ENCODE results near the gene CAMKMT. TPM values are rescaled to one million over a fixed set of nuclear protein-coding genes. Genes with fewer than 3 reads are reported as not detected.

CAMKMT gene
- total RNA-seq, 4 donors from 2014 or later: 4.5 to 57.9 (median 15.4) TPM

- no peak for DNase-seq
- H3K9me3 ChIP-seq: no peaks in the 10 kb centered on the region
Measured at GRCh38 chr2:44768438-44769236, 406.9 kb downstream of the CAMKMT start.

GRCh38 chr2:44769349-44770011 lies 407.7 kb downstream of the CAMKMT start:
- 86 to 88% methylated on average over 9 of the region's 9 CpGs for WGBS, 2 donors (ENCODE audit: low coverage in 1 of 2)
- Histone ChIP-seq H3K36me3 (no peaks in the 10 kb centered on the region), H3K9me3 (no peaks in the 10 kb centered on the region), H3K27ac (no peak overlapping the region), H3K4me1 (no peaks in the 10 kb centered on the region), H3K27me3 (peaks cover 4% of the 10 kb centered on the region), H3K4me3 (no peak overlapping the region)
- no peak for DNase-seq
- intact Hi-C loops (cut with DNase I; ENCODE audit: low total_unique reads): no loop called here
- no peak for TF ChIP-seq POLR2AphosphoS5 (IDR thresholded peaks at IDR 0.05)
- TF ChIP-seq, protein P1, sequence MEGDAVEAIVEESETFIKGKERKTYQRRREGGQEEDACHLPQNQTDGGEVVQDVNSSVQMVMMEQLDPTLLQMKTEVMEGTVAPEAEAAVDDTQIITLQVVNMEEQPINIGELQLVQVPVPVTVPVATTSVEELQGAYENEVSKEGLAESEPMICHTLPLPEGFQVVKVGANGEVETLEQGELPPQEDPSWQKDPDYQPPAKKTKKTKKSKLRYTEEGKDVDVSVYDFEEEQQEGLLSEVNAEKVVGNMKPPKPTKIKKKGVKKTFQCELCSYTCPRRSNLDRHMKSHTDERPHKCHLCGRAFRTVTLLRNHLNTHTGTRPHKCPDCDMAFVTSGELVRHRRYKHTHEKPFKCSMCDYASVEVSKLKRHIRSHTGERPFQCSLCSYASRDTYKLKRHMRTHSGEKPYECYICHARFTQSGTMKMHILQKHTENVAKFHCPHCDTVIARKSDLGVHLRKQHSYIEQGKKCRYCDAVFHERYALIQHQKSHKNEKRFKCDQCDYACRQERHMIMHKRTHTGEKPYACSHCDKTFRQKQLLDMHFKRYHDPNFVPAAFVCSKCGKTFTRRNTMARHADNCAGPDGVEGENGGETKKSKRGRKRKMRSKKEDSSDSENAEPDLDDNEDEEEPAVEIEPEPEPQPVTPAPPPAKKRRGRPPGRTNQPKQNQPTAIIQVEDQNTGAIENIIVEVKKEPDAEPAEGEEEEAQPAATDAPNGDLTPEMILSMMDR (IDR thresholded peaks at IDR 0.05): no peak
- no peak for TF ChIP-seq POLR2A (IDR thresholded peaks at IDR 0.05)
- TF ChIP-seq EP300 (IDR thresholded peaks at IDR 0.05; ENCODE audit: low read depth): no peak
- in situ Hi-C loops (cut with MboI; ENCODE audit: low pct_ligation_motif_present in 1 of 4, low pct_unique_long_range_greater_than_20kb in 1 of 4, low sequenced_read_pairs in 3 of 4): no loop called here

More at GRCh38 chr2:44768438-44769236, 406.9 kb downstream of the CAMKMT start:
- no peak for TF ChIP-seq POLR2A (IDR thresholded peaks at IDR 0.05)
- TF ChIP-seq, protein P1 (IDR thresholded peaks at IDR 0.05): no peak
- no peak for TF ChIP-seq POLR2AphosphoS5 (IDR thresholded peaks at IDR 0.05)
- Histone ChIP-seq H3K27me3 (peaks cover 4% of the 10 kb centered on the region), H3K27ac (no peak overlapping the region), H3K36me3 (no peaks in the 10 kb centered on the region), H3K4me3 (no peak overlapping the region), H3K4me1 (no peaks in the 10 kb centered on the region)
- in situ Hi-C loops (cut with MboI; ENCODE audit: low pct_ligation_motif_present in 1 of 4, low pct_unique_long_range_greater_than_20kb in 1 of 4, low sequenced_read_pairs in 3 of 4) (no loop called here), intact Hi-C loops (cut with DNase I; ENCODE audit: low total_unique reads) (no loop called here)
- WGBS, 2 donors (ENCODE audit: low coverage in 1 of 2): 55 to 68% methylated on average over 17 to 31 of the region's 42 CpGs

- no peak overlapping the region for H3K27ac ChIP-seq
- no peaks in the 10 kb centered on the region for H3K9me3 ChIP-seq
- no peaks in the 10 kb centered on the region for H3K36me3 ChIP-seq
- DNase-seq: no peak
- WGBS, 2 donors (ENCODE audit: low coverage in 1 of 2): 85 to 97% methylated on average over 3 to 6 of the region's 6 CpGs
- in situ Hi-C loops (cut with MboI; ENCODE audit: low pct_ligation_motif_present in 1 of 4, low pct_unique_long_range_greater_than_20kb in 1 of 4, low sequenced_read_pairs in 3 of 4): no loop called here
- intact Hi-C loops (cut with DNase I; ENCODE audit: low total_unique reads): no loop called here
- no peaks in the 10 kb centered on the region for H3K4me1 ChIP-seq
- H3K4me3 ChIP-seq: no peak overlapping the region
- TF ChIP-seq, protein P1 (IDR thresholded peaks at IDR 0.05): no peak
- no peak for TF ChIP-seq POLR2AphosphoS5 (IDR thresholded peaks at IDR 0.05)
- TF ChIP-seq POLR2A (IDR thresholded peaks at IDR 0.05): no peak
- TF ChIP-seq EP300 (IDR thresholded peaks at IDR 0.05; ENCODE audit: low read depth): no peak
- H3K27me3 ChIP-seq: peaks cover 4% of the 10 kb centered on the region
Measured at GRCh38 chr2:44770221-44771195, 408.8 kb downstream of the CAMKMT start.

DNA sequence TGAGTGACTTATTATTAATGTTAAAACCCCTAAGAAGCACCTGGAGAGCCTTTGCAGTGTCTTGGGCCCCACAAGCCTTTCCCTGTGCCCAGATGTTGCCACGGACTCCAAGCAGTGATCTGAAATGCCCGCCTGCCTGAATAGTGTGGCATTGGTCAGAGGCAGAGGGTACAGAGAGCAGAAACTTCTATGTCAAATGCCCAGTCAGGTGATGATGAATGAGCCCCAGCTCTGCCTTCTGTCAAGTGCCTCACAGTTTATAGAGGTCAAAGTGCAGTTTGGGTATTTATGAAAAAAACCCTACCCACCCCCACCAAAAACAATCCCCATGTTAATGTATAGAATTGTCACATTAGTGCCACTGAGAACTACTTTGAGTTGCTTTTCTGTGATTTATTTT lies 409.8 kb downstream of the CAMKMT start:
- H3K27me3 ChIP-seq: peaks cover 4% of the 10 kb centered on the region
- no peaks in the 10 kb centered on the region for H3K36me3 ChIP-seq
- 75% methylated on average over 2 of the region's 2 CpGs; no CpG with 5 or more reads in 1 of the 2 donors for WGBS, 2 donors (ENCODE audit: low coverage in 1 of 2)
- no peak overlapping the region for H3K27ac ChIP-seq
- no peak overlapping the region for H3K4me3 ChIP-seq
- DNase-seq: no peak
- in situ Hi-C loops (cut with MboI; ENCODE audit: low pct_ligation_motif_present in 1 of 4, low pct_unique_long_range_greater_than_20kb in 1 of 4, low sequenced_read_pairs in 3 of 4) (no loop called here), intact Hi-C loops (cut with DNase I; ENCODE audit: low total_unique reads) (no loop called here)
- no peaks in the 10 kb centered on the region for H3K4me1 ChIP-seq
- TF ChIP-seq POLR2A (IDR thresholded peaks at IDR 0.05): no peak
- TF ChIP-seq POLR2AphosphoS5 (IDR thresholded peaks at IDR 0.05): no peak
- no peak for TF ChIP-seq EP300 (IDR thresholded peaks at IDR 0.05; ENCODE audit: low read depth)
- TF ChIP-seq, protein P1 (IDR thresholded peaks at IDR 0.05): no peak
- no peaks in the 10 kb centered on the region for H3K9me3 ChIP-seq

Measured in transverse colon (tissue), 4 donors.